ENCODE results near the gene ZSCAN2.
"Not testable (repeated sequence)": the region's sequence is repeated elsewhere in the genome, so short reads cannot be mapped to it uniquely, and the experiment has no call there.

The ZSCAN2 gene

DNA sequence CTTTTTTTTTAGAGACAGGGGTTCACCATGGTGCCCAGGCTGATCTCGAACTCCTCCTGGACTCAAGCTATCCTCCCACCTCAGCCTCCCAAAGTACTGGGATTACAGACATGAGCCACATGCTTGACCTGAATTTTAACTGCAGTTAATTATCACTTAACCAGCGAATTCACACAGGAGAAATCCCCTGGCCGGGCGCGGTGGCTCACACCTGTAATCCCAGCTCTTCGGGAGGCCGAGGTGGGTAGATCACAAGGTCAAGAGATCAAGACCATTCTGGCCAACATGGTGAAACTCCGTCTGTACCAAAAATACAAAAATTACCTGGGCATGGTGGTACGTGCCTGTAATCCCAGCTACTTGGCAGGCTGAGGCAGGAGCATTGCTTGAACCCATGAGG is 41.1 kb downstream of the ZSCAN2 start:
- DNase-seq (ENCODE audit: low read depth), result not testable (repeated sequence)

- not testable (repeated sequence) for DNase-seq (ENCODE audit: low read depth)
Measured at GRCh38 chr15:84642640-84643039, 41.8 kb downstream of the ZSCAN2 start.

DNA sequence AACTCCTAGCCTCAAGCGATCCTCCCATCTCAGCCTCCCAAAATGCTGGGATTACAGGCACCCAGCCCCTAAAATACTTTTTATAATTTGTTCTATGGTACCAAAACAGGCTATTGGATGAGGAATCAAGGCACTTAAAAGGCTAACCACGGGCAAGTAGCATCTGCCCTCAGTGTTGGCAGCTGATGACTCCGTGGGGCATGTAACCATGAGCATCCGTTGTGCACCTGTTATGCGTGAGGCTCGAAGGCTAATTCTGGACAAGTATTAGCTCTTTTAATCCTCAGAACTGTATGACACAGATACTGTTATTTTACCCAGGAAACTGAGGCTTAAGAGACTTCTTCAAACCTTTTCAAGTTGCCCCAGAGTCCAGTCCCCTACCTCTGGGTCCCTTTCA is 43.0 kb downstream of the ZSCAN2 start:
- no peak for DNase-seq (ENCODE audit: low read depth)

- DNase-seq (ENCODE audit: low read depth), result no peak
Measured at GRCh38 chr15:84645496-84645895, 44.7 kb downstream of the ZSCAN2 start.

DNA sequence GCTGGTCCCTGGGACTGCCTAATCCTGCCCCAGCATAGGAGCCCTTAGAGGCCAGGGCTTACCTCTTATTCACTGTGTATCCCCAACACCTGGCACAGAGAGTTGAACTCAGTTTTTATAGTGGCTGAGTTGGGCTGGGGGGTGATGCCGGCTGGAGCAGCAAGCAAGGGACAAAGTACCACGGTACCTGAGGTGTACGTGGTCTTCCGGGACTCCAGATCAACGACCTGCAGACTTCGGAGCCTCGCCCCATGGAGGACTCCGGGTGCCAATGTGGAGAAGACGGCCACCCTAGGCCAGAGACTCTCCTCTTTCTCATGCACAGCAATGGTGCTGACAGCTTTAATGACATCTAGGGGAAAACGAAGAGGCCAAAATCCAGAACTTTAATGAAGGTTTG is 45.2 kb downstream of the ZSCAN2 start:
- no peak for DNase-seq (ENCODE audit: low read depth)

- no peak for DNase-seq (ENCODE audit: low read depth)
Measured at GRCh38 chr15:84647726-84648125, 46.9 kb downstream of the ZSCAN2 start.

DNA sequence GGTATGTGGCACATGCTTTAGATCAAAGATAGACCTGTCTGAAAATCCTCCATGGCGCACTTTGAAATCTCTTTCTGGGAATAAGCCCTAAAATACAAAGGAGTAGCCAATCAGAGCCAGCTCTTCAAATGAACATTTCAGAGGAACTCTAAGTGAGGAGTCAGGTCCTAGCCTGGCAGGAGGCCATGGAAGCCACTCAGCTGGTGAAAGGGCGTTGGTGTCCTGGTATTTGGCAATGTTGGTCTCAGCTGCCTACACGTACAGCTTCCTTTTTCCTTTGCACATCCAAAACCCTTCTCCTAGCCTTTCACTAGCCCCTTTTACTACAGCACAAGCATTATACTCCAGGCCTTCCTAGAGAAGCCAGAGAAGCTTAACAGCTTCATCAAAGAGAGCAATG is 47.7 kb downstream of the ZSCAN2 start:
- no peak for DNase-seq (ENCODE audit: low read depth)

GRCh38 chr15:84649706-84650105 is 48.9 kb downstream of the ZSCAN2 start:
- DNase-seq (ENCODE audit: low read depth), result no peak

DNA sequence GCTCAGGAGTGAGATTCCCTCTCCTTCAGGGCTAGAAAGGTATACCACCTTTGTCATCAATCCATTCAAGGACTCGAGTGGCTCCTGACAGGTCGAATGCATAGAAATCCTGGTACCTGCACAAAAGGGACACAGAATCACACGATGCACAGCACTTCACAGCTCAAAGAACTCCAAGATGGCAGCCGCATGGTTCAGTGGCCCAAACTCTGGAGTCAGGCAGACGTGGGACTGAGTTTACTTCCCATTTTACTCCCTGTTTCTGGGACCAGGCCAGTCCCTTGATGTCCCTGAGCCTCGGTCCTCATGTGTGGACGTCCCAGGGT is 52.7 kb downstream of the ZSCAN2 start:
- DNase-seq (ENCODE audit: low read depth), result no peak

- peak; percentile 94 for DNase-seq (ENCODE audit: low read depth)
Measured at GRCh38 chr15:84653910-84654688, 53.3 kb downstream of the ZSCAN2 start, which contains the start of gene WDR73. Gene WDR73 (minus strand): TSS chr15:84654283. CDS start chr15:84654274, 9 bp downstream.

GRCh38 chr15:84654689-84655453 is 54.1 kb downstream of the ZSCAN2 start:
- DNase-seq (ENCODE audit: low read depth), result no peak

DNA sequence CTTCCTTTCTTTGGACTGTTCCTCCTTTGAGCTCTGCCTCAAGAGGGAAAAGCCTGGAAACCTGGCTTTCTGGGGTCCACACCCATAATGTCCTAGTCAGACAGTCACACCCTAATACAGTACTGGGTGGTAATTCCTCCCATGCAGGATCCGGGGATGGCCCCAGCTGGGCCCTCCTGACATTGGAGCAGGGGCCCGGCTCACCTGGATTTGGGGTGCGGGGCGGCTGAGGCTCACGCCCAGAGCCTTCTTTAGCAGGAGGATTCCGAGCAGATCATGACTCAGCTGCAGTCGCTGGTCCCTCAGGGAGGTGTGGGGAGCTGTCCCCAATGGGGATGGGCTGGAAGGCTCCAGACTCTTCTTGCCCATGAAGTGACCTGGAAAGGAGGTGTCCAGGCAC is 56.2 kb downstream of the ZSCAN2 start:
- DNase-seq (ENCODE audit: low read depth), result no peak

DNA sequence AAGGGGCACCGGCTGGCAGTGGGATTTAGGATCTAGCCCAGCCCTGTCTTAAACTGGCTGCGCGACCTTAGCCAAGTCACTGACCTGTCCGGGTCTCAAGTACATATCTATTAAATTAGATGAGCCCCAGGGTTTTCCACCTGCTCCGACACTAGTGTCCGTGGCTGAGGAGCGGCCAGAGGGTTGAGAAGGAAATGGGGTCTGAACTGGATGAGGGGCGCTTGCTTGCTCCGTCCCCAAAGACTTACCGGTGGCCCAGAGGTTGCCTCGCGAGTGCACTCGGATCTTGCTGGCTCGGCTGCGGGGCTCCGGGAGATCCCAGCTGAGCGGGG is 56.9 kb downstream of the ZSCAN2 start:
- DNase-seq (ENCODE audit: low read depth), result no peak

DNA sequence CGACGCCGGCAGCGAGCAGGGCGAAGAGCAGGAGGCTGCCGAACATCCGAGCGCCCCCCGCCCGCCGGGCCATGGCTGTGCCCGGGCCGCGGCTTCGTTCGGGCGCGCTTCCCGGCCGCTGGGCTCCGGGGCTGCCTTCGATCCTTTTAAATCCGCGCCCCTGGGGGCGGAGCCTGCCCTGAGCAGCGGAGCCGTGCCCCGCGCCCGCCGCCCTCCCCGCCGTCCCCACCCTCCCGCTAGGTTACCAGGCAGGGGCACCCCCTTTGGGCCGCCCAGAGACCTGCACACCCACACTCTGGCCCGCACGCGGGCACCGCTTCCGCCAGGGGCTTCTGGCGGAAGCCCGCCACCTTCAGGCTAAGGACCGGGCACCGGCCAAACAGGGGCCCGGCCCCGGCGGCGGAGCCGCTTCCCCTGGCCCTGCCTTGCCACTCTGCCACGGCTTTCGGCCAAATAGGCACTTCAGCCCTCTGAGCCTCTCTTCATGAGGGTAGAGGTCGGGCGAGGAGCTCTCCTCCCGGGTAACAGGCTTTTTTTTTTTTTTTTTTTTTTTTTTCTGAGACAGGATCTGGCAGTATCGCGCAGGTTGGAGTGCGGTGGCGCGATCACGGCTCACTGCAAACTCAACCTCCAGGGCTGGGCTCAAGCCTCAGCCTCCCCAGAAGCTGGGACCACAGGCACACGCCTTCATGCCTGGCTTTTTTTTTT is 57.4 kb downstream of the ZSCAN2 start, which contains the start of gene NMB:
NMB (minus strand) TSS at position 120 of the 708 bp plus-strand sequence; CDS start at position 73, 47 bp downstream.
- DNase-seq (ENCODE audit: low read depth), result peak; percentile 58

DNA sequence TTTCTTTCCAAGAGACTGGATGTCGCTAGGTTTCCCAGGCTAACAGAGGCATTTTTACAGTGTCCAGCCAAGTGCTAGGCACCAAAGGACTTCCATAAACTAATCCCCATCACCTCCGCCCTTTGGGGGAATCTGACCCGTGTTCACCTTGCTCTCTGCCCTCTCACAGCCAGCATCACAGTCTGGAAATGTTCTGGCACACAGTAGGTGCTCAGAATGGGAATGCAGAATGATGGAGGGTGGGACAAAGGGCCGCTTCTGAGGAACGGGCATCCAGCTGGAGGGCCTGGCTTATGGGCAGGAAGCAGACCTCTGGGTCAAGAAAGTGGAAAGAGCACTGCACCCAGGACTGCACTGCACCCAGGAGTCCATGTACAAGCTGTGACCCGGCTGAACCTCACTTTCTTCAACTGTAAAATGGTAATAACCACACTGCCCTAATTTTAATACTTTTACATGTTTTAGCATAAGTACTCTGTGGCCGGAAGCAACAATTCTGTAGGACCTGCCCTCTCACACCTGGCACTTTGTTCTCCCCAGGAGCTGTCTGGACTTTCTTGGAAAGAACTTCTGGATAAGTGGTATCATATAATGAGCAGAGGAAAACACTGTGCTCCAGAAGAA is 58.1 kb downstream of the ZSCAN2 start:
- DNase-seq (ENCODE audit: low read depth), result no peak

DNA sequence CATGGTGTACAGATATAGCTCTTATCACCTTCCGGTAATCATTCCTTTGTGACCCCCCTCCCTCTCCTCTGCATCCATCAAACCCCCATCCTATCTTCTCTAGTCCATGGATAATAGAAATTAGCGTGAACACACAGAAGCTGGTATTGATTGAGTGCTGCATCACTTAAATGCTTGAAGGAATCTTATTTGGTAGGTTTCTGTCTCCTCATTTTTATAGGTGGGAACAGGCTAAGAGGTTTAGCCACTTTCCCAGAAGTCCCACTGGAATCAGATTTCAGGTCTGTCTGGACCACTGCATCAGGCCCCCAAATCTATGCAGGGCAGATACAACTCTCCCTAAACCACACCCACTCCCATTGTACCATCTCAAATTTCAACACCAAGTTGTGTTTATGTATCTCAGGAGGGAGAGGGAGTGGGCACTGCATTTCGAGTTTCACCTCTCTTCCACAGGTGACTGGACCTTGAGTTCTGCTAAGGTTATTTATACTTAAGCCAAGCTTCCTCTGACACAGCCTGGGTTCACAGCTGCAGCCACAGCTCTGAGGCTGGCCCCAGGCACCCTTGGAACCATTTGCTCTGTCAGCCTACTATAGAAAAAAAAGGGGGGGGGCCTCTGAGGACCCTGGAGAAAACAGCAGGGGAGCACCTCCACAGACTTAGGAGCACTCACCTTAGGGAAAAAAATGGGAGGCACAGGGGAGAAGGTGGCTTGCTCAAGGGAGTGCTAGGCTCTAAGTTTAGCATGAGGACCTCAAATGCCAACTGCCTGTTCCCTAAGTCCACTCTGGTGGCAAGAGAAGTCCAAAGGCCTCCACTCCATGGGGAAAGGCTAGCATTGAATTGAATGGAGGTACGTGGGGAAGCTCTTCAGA is 59.3 kb downstream of the ZSCAN2 start:
- no peak for DNase-seq (ENCODE audit: low read depth)

DNA sequence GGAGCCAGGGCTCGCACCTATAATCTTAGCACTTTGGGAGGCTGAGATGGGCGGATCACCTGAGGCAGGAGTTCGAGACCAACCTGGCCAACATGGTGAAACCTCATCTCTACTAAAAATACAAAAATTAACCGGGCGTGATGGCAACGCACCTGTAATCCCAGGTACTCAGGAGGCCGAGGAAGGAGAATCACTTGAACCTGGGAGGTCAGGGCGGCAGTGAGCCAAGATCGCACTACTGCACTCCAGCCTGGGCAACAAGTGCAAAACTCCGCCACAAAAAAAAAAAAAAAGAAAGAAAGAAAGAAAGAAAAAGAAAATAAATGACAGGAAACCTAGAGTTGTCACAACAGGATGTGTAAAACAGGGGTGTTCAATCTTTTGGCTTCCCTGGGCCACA is 60.2 kb downstream of the ZSCAN2 start:
- no peak for DNase-seq (ENCODE audit: low read depth)

GRCh38 chr15:84666373-84666772 is 65.6 kb downstream of the ZSCAN2 start:
- DNase-seq (ENCODE audit: low read depth), result no peak

DNA sequence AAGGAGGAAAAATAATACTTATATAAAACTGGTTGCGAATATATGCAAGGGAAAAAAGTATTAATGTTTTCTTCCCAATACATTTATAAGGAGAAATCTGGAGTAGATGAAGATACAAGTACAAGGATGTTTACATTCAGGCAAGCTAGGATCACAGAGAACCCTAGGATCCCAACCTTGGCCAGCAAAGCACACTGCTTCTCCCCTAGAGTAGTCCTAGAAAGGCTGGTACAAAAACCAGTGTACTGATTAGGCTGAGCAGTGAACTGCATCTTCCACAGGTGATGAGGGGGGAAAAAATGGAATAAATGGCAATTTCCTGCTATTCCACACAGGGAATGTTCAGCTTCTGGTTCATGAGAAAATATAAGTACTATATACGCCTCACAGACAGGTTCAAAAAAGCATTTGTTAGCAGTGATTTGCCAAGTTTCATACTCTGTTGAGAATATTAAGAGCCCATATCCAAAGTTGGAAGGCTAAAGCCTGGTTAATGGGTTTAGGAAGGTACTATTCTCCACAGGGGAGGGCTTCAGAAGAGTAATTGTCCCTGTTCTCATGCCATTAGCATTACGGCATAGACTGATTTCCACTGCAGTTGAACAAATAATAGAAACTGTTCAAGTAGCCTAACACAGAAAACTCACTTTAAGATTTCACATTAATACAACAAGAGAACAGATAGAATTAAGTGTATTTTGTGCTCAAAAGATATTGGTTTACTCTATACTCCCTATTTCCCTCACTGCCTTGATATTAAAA is 67.6 kb downstream of the ZSCAN2 start:
- no peak for DNase-seq (ENCODE audit: low read depth)

GRCh38 chr15:84669726-84670125 is 68.9 kb downstream of the ZSCAN2 start:
- no peak for DNase-seq (ENCODE audit: low read depth)

GRCh38 chr15:84671211-84671610 is 70.4 kb downstream of the ZSCAN2 start:
- DNase-seq (ENCODE audit: low read depth), result no peak

Data from stimulated activated CD8-positive, alpha-beta memory T cell treated with anti-CD3 and anti-CD28 coated beads, Interleukin-15, amount 100 ng/mL, for 24 hours (primary cell).